Stimulated activated CD8-positive, alpha-beta memory T cell treated with anti-CD3 and anti-CD28 coated beads, Interleukin-15, amount 100 ng/mL, for 48 hours (primary cell): Measurements from ENCODE around the gene ADNP.

Source experiments
- DNase-seq, 2 donors: peaks; one replicate each; pipeline ENCODE4 v3.0.0-alpha.2; 2020; ENCODE audit warnings: low read depth in 2 of 2

The ADNP gene

GRCh38 chr20:50850721-50851286, 80.4 kb downstream of the ADNP start:
- DNase-seq, result no peak

DNA sequence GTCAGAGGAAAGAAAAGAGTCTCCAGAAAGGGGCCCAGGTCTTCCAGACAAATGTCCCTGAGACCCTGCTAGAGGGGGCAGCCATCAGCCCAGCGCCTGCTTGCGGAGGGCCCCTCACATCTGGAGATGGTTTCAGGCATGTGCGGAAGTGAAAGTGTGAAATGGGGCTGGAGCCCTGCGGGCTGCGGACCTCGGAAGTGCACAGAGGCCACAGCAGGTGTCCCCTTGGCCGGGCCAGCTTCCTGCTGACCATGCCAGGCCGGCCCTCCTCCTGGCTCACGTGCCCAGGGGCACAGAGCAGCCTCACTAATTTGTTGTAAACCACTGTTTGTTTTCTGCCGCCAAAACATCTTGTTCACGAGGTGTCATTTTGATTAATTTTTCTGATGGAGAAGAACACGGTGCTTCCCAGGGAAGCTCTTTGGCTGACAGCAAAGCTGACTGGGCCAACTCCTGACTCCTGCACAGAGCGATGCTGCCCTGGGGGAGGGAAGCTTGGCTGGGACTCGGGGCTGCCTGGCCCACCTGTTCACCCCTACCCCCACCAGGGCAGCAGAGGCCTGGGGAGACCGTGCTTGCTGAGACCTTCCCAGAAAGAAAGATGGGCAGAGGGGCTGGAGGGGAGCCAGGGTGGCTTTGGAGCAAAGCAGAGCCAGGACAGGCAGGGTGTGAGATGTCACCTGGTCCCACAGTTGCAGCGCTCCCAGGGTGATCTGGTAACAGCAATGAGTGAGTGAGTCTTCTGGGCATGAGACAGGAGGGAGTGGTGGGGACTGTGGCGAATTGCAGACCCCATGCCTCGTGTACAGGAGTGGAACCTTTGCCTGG, 82.2 kb downstream of the ADNP start:
- DNase-seq, result no peak

DNA sequence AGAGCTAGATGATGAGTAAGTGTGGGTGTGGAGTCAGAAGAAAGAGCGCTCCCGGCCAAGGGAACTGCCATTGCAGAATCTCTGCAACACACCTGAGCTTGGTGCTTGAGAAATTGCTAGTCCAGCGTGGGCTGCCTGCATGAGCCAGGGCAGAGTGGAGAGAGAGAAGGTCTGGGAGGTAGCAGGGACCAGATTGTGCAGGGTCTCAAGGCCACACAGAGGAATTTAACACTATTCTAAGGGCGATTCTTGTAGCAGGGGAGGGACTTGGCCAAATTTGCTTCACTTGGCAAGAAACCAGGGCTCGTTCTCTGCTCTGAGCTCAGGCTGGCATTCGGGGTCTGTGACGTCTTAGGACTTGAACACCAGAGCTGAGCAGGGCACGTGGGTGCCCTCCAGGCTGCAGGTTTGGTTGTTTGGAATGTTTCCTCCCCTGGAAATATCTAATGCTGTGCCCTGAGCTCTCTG, 82.9 kb downstream of the ADNP start:
- no peak for DNase-seq

- DNase-seq, result no peak
These were observed 85.5 kb downstream of the ADNP start for GRCh38 chr20:50845566-50846215.

GRCh38 chr20:50844430-50845100, 86.7 kb downstream of the ADNP start:
- peak; percentile 72 to 75 for DNase-seq

DNA sequence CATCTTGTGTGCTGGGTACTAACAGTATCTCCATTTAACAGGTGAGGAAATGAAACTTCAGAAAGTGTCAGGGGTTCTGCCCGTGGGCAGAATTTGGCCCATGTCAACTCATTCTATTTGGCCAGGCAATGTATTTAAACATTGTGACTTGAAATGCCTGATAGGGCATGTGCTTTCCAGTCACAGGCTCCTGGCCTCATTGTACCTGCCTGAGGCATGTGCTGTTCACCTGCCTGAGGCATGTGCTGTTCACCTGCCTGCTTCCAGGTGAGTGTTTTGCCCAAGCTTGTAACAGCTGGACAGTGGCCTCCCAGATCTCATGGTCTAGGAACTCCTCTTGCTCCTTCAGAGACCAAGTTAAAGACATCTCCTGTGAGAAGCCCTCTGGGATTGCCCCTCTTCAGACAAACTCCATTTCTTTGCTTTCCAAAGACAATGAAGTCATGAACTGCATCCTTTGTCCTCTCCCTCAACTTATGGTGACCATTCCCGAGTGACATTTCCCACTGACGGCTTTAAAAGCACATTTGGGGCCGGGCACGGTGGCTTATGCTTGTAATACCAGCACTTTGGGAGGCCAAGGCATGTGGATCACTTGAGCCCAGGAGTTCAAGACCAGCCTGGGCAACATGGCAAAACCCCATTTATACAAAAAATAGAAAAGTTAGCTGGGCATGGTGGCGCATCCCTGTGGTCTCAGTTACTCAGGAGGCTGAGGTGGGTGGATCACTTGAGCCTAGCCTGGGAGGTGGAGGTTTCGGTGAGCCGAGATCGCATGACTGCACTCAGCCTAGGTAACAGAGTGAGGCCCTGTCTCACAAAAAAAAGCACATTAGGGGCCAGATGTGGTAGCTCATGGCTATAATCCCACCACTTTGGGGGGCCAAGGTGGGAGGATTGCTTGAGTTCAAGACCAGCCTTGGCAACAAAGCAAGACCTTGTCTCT, 87.6 kb downstream of the ADNP start:
- no peak for DNase-seq

DNA sequence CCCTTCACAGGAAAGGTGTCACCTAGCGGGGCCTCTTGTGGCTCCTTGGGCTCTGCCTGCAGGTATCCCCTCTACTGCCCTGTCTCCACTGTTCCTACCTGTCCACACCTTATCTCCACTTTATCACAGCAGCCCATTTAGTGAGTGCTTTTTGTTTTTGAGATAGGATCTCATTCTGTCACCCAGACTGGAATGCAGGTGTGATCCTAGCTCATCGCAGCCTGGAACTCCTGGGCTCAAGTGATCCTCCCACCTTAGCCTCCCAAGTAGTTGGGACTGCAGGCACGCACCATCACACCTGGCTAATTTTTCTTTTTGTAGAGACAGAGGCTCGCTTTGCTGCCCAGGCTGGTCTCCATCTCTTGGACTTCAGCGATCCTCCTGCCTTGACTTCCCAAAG, 88.4 kb downstream of the ADNP start:
- DNase-seq, result no peak
